GM23248 (cell line): ENCODE results near the gene RASA3.

ENCODE experiments used
- EZH2 ChIP-seq: fragments of 200-600 bp; sonication (generic); IDR thresholded peaks from 2 replicates; pipeline ENCODE4 v1.6.1; 2018; ENCODE audit warnings: antibody characterized with exemption, mild to moderate bottlenecking; ENCODE audit not compliant: insufficient read depth, poor library complexity, severe bottlenecking
- EZH2phosphoT487 ChIP-seq: fragments of 200-600 bp; sonication (generic); IDR thresholded peaks from 2 replicates; pipeline ENCODE4 v1.6.1; 2018; ENCODE audit warnings: antibody characterized with exemption, moderate library complexity, mild to moderate bottlenecking, low read depth; ENCODE audit not compliant: insufficient read depth

- TF ChIP-seq EZH2 (no peak), EZH2phosphoT487 (no peak)
Measured at GRCh38 chr13:113975416-113975815, 157.0 kb downstream of the RASA3 start.
